Bone marrow (tissue), 2 donors: ENCODE data around the gene LLGL2.
"Not testable (repeated sequence)": the region's sequence is repeated elsewhere in the genome, so short reads cannot be mapped to it uniquely, and the experiment has no call there.

Experiments
- DNase-seq, 2 donors: peaks; one replicate each; lab custom pipeline; 2025; lab: John Stamatoyannopoulos, UW

LLGL2 gene

DNA sequence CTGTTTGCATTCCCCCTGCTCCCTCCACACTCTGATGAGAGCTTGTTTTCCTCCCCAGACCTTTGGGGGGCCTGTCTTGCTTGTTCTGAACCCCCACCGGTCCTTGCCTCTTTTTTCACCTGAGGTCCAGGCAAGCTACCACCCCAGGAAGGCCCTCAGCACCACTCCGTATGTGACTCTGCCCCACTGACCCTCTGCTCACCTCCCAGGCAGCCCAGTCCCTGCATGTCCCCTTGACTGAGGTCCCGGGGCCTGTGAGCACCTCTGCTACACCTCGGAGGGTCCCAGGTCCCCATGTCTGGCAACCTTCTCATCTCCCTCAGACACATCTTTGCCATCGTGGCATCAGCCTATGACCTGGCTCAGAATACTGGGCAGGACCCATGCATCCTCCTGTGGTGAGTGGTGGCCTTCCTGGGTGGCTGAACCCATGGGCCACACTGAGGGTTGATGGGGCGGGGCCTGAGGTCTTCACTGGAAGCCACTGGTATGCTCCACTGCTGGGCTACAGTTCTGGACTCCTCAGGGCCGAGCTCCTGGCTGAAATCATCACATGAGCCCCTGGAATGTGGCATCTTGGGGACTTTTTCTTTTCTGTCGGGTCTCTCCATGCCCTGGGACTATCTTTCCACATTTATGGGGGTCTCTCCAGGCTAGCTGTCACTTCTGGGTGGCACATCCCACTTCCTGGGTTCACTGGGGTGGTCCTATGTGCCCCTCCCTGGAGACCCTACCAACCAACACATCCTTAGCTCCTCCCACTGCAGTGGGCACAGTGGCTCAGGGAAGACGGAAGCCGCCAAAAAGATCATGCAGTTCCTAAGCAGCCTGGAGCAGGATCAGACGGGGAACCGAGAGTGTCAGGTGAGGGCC lies 65.6 kb downstream of the LLGL2 start:
- no peak for DNase-seq

DNA sequence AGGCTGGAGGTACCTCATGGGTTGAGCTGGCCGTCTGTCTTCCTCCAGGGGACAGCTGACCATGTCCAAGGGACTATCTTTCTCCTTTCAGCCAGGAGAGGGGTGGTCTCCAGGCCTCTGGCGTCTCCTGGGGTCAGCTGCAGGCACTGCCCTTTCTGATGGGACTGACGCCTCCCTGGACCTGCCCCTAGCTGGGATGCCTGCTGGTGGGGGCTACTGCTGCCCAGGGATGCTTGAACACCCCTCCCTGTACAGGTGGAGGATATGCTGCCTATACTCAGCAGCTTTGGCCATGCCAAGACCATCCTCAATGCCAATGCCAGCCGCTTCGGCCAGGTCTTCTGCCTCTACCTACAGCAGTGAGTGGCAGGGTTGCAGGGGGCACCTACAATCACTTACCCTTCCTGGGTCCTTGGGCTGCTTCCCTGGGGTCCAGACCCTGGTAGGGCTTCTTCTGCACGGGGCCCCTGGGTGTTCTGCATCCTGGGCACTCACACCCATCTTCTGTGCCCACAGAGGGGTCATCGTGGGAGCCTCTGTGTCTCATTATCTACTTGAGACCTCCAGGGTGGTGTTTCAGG lies 66.3 kb downstream of the LLGL2 start:
- no peak for DNase-seq

- DNase-seq = no peak
These were observed 67.0 kb downstream of the LLGL2 start for GRCh38 chr17:75592348-75593020.

DNA sequence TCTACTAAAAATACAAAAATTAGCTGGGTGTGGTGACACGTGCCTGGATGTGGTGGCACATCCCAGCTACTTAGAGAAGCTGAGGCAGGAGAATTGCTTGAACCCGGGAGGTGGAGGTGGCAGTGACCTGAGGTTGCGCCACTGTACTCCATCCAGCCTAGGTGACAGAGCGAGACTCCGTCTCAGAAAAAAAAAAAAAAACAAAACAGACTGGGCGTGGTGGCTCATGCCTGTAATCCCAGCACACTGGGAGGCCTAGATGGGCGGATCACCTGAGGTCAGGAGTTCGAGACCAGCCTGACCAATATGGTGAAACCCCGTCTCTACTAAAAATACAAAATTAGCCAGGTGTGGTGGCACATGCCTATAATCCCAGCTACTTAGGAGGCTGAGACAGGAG lies 67.9 kb downstream of the LLGL2 start:
- not testable (repeated sequence) for DNase-seq

DNA sequence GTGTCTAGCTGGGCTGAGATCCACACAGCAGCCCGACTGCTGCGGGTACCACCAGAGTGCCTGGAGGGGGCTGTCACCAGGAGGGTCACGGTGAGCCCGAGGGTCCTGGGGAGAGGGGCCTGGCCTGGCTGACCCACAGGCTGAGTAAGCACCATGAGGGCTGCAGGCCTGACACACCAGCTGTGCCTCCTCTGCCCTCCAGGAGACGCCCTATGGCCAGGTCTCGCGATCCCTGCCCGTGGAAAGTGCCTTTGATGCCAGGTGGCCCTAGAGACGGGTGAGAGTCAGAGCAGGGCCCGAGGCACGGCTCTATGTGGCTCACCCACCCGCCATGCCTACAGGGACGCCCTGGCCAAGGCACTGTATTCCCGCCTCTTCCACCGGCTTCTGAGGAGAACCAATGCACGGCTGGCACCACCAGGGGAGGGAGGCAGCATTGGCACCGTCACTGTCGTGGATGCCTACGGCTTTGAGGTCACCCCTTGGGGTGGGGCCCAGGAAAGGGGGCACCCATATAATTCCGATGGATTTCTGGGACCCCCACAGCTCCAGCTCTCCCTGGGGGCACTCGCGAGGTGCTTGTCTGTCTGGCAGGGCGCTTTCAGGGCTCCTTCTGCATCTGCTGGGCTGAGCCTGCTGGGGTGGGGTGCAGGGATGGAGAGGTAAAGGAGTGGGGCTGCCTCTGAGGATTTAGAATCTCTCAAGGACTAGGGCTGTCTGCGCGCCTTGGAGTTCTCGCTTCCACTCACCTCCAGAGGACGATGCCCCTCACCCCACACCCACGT lies 69.2 kb downstream of the LLGL2 start:
- no peak for DNase-seq

DNA sequence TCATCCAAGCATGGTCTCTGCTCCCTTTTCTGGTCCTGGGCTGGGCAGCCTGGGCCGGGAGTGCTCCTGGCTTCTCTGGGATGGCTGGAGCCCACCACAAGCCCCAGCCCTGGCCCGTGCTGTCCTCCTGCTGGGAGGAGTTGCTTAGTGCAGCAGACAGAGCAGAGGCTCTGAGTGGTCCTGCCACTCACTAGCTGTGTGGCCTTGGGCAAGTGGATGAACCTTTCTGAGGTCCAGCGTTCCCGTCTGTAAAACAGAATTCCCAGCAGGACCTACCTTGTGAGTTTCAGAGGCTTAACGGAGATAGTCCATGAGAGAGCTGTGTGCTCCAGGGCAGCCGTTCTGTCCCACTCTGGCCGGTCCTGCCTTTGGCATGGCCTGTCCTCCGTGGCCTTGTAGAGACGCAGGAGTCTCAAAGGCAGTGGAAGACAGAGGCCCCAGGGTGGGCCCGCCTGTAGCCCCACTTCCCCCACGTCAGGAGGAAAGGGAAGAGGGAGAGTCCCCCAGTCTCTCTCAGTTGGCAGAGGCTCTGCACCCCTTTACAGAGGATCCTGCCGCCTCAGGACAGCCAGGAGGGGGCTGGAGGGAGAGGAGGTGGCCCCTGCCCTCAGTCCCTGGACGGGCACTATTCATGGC lies 69.9 kb downstream of the LLGL2 start:
- DNase-seq = no peak

DNA sequence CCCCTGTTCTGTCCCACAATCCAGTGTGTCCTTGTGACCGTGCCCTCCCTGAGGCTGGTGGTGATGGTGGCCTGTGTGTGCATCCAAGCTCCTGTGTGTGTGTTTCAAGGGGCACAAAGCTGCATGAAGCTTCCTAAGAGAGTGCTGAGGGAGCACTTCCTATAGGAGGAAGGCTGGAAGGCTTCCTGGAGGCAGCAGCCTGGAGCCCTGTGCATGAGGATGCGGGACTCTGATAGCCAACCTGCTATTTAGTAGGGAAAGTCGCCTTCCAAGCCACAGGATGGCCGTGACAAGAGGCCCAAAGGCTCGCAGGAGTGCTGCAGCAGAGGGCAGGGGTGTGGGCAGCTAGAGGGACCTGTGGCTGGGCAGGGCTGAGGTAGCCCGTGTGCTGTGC lies 70.4 kb downstream of the LLGL2 start:
- DNase-seq = no peak

DNA sequence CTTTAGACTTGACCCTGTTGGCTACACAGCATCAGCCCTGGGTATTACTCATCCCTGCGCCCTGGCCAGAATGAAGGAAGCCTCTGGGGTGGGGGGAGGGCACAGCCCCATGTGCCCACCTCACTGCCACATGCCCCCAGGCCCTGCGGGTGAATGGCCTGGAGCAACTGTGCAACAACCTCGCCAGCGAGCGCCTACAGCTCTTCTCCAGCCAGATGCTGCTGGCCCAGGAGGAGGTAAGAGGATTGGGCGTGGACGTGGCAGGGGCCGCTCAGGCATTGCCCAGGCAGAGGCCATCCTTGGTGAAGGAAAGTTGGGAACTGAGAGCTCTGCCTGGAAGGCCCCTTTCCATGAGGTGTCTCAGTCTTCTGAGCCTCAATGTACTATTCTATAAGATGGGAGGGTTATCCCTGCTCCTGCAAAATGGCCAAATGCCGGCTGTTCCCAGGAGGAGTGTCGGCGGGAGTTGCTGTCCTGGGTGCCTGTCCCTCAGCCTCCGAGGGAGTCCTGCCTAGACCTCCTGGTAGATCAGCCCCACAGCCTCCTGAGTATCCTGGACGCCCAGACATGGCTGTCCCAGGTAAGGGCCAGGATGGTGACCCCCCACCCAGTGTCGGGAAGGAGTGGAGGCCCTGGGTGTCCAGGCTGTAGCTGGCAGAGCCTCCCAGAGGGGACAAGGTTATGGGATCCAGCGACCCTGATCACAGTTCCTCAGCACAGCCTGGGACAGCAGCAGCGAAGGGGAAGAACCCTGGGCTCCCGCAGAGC lies 71.0 kb downstream of the LLGL2 start:
- DNase-seq = no peak

DNA sequence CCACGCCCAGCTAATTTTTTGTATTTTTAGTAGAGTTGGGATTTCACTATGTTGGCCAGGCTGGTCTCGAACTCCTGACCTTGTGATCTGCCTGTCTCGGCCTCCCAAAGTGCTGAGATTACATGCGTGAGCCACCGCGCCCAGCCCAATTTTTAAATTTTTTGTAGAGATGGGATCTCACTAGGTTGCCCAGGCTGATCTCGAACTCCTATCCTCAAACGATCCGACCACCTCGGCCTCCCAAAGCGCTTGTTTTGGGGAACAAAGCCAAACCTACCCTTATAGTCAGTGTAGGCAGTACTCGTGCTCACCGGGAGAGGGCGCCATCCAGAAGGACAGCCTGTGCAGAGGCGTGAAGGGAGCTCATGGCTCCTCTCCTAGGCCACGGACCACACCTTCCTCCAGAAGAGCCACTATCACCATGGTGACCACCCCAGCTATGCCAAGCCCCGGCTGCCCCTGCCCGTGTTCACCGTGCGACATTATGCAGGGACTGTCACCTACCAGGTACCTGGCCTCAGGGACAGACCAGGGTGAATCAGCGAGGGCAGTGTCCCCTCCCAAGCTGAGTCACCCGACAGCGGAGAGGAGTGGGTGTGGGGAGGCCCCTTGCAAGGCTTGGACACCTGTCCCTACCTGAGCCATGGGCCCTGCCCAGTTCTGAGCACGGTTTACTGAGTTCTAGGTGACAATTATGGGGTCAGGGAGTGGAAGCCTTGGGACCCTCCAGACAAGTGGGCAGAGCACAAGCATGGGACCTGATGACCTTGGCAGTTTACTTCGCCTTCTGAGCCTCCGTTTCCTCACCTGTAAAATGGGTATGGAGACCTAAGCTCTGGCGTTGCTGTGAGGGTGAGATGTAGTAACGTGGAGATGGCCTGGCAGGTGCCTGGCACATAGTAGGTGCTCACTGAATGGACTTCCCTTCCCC lies 75.8 kb downstream of the LLGL2 start:
- DNase-seq = no peak

DNA sequence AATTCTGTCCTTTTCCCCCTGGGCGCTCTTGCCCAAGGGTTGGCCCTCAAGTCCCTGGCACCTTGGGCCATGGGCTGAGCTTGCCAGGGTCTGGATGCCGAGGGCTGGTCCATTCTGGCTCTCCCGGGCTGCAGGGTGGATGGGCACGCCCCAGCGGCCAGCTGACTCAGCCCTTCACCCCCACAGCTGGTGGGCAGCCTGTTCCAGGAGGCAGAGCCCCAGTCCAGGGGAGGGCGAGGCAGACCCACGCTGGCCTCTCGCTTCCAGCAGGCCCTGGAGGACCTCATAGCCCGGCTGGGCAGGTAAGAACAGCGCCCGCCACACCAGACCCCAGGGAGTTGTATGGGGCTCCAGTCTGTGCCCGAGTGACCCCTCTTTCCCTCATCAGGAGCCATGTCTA lies 77.1 kb downstream of the LLGL2 start:
- no peak for DNase-seq

DNA sequence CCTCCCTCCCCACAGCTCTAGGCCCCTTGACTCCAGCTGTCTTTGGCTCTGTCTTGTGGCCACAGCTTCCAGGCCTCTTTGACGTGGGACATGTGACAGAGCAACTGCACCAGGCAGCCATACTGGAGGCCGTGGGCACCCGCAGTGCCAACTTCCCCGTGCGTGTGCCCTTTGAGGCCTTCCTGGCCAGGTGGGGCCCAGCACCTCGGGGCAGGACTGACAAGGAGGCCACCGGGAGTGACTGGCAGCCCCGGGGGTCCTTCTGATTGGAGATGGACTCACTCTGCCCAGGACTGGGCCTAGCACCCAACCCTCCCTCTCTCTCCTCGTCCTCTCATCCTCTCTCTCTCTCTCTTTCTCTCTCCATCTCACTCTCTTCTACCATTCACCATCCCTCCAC lies 77.6 kb downstream of the LLGL2 start:
- DNase-seq = no peak

- no peak for DNase-seq
These were observed 78.7 kb downstream of the LLGL2 start for GRCh38 chr17:75604034-75604695.

- no peak for DNase-seq
These were observed 80.3 kb downstream of the LLGL2 start for GRCh38 chr17:75605790-75606189.

- no peak for DNase-seq
These were observed 81.6 kb downstream of the LLGL2 start for GRCh38 chr17:75607086-75607485.

DNA sequence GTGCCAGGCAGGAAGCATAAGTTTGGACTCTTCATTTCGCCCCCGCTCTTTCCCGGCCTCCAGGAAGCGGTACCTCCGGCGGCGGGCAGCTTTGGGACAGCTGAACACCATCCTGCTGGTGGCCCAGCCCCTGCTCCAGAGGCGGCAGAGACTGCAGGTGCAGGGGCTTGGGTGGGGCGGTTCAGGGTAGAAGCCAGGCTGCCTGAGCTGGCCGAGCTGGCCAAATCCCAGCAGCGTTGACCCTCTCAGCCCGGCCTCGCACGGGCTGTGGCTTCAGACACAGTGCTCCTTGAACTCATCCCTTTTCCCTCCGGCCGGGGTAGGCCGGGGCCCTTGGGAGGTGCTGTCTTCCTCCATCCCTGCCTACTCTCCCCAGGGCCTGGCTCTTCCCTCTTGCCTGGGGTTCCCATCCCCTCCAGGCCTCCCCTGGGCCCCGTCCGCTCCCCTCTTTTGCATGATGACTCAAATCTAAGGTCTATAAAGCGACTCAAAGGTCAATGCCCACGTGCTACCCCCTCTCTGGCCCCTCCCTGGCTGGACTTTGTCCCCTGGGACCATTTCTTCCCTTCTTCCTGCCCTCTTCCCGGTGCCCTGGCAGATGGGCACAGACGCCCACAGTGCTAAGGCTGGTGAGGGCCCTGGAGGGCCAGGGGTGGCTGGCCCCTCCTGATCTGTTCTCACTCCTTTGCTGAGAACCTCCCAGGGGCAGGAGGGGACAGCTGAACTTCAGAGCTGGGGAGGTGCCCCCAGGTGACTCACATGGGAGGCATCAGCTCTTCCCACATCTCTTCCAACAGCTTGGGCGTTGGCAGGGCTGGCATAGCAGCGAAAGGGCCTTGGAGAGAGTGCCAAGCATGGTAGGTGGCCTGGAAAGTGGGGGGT lies 84.8 kb downstream of the LLGL2 start:
- DNase-seq = no peak

DNA sequence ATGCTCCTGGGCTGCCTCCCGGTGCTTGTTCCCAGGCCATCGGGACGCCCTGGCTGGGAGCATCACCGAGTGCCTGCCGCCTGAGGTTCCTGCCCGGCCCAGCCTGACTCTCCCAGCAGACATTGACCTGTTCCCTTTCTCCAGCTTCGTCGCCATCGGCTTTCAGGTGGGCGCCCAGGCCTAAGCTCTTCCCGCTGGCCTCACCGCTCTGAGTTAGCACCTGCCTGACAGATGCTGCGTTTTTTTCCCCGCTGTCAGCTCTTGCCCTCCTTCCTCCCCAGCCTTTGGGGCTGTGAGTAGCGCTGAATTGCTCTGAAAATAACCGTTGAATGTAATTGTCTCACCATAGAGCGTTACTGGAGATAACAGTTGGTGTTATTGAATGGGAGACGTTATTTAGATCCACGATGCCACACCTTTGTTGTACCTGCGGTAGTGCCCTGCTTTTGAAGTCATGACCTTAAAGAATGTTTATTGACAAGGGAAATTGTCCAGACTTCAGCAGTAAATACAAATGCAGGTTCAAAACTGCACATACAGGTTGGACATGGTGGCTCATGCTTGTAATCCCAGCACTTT lies 86.4 kb downstream of the LLGL2 start:
- no peak for DNase-seq

DNA sequence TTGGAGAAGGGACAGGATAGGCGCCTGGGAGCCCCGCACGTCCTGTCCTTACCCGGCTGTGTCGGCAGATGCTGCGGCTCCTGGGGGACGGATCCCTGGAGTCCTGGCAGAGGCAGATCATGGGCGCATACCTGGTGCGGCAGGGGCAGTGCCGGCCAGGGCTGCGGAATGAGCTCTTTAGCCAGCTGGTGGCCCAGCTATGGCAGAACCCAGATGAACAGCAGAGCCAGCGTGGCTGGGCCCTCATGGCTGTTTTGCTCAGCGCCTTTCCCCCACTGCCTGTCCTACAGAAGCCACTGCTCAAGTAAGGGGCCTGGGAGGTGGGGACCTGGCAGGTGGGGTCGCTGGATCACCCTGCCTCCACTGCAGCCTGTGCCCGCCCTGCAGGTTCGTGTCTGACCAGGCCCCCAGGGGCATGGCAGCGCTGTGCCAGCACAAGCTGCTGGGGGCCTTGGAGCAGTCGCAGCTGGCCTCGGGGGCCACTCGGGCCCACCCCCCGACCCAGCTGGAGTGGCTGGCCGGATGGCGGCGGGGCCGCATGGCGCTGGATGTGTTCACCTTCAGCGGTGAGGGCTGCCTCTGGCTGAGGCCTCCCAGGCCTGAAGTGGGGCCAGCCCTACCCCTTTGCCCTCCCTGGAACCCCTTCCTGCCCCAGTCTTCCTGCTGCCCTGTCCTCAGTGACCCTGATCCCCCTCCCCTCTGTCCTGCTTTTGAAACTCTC lies 87.6 kb downstream of the LLGL2 start:
- no peak for DNase-seq
